HG02970 (cell line): ENCODE data around the gene CGB3.
A peak's percentile ranks its signal among the peaks of the same experiment; 100 is the strongest.

ENCODE experiments used
- ATAC-seq: cut with Tn5 transposase; IDR thresholded peaks from one replicate; pipeline ENCODE4 v1.9.1; 2021; ENCODE audit warnings: mild to moderate bottlenecking, moderate library complexity, moderate number of reproducible peaks; ENCODE audit not compliant: unreplicated experiment, low FRiP score

Gene CGB3

GRCh38 chr19:49017666-49018351, 6.3 kb downstream of the CGB3 start:
- ATAC-seq, result no peak

- ATAC-seq, result no peak
Measured at GRCh38 chr19:49017041-49017665, 7.0 kb downstream of the CGB3 start, which contains the start of gene LHB. TSS of gene LHB (minus strand) at chr19:49017091. CDS start at chr19:49017081, 10 bp downstream.

GRCh38 chr19:49016067-49016839, 7.9 kb downstream of the CGB3 start:
- no peak for ATAC-seq

- ATAC-seq, result no peak
Measured at GRCh38 chr19:49014870-49015255, 9.3 kb downstream of the CGB3 start.

GRCh38 chr19:49014123-49014869, 9.8 kb downstream of the CGB3 start:
- no peak for ATAC-seq

GRCh38 chr19:49011194-49011593, 12.9 kb downstream of the CGB3 start:
- ATAC-seq, result no peak

- ATAC-seq, result no peak
Measured at GRCh38 chr19:49010453-49010852, 13.7 kb downstream of the CGB3 start.

- ATAC-seq, result no peak
Measured at GRCh38 chr19:49009828-49010227, 14.3 kb downstream of the CGB3 start.

- ATAC-seq, result no peak
Measured at GRCh38 chr19:49006905-49007304, 17.2 kb downstream of the CGB3 start.

GRCh38 chr19:49004964-49005614, 19.0 kb downstream of the CGB3 start:
- ATAC-seq, result no peak

GRCh38 chr19:49004133-49004532, 20.0 kb downstream of the CGB3 start:
- ATAC-seq, result no peak

- ATAC-seq, result no peak
Measured at GRCh38 chr19:48999481-49000325, 24.4 kb downstream of the CGB3 start.

GRCh38 chr19:48997972-48998371, 26.2 kb downstream of the CGB3 start:
- ATAC-seq, result no peak

GRCh38 chr19:48994035-48994386, 30.1 kb downstream of the CGB3 start:
- ATAC-seq, result no peak

GRCh38 chr19:48993175-48994034, 30.7 kb downstream of the CGB3 start, which contains the start of the genes GYS1 and RUVBL2:
TSS of gene GYS1 (minus strand) at chr19:48993309. CDS start at chr19:48993112, 197 bp downstream.
TSS of gene RUVBL2 (plus strand) at chr19:48993887. CDS start at chr19:48993912, 25 bp downstream.
- ATAC-seq, result peak; percentile 90

- no peak for ATAC-seq
Measured at GRCh38 chr19:48992581-48993174, 31.5 kb downstream of the CGB3 start.

- no peak for ATAC-seq
Measured at GRCh38 chr19:48991873-48992580, 32.1 kb downstream of the CGB3 start.
